Measurements from ENCODE around the gene NAA16. TPM values are rescaled to one million over a fixed set of nuclear protein-coding genes. Genes with fewer than 3 reads are reported as not detected.

The NAA16 gene
- total and polyA plus RNA-seq, 9 of the 15 experiments (the other 6 are each of a cell fraction or from before 2014, with no cell fraction given) = 3.7 to 18.2 (median 12.0) TPM

GRCh38 chr13:41263261-41263971 lies 47.7 kb upstream of the NAA16 start, which contains the start of gene MTRF1 (continued):
- TF ChIP-seq RUNX1 (IDR thresholded peaks at IDR 0.05; ENCODE audit: low read depth) (no peak), FOXP1 (CRISPR knock-in tag; IDR thresholded peaks at IDR 0.05) (no peak), FUS (optimal IDR thresholded peaks at IDR 0.05; ENCODE audit: low read depth, low read length) (no peak), ZNF23 (CRISPR knock-in tag; IDR thresholded peaks at IDR 0.05) (no peak), NCOA1 (IDR thresholded peaks at IDR 0.05; ENCODE audit: low read depth) (peak; percentile 92), TEAD2 (tag; IDR thresholded peaks at IDR 0.05) (no peak), PTBP1 (IDR thresholded peaks at IDR 0.05; ENCODE audit: low read depth, low read length) (no peak), ZNF311 (CRISPR knock-in tag; IDR thresholded peaks at IDR 0.05) (no peak), RBBP5 (IDR thresholded peaks at IDR 0.05; ENCODE audit: borderline replicate concordance, insufficient read depth, low read length, poor library complexity, severe bottlenecking) (peak; percentile 49), ZNF133 (CRISPR knock-in tag; IDR thresholded peaks at IDR 0.05) (no peak), ZNF609 (CRISPR knock-in tag; IDR thresholded peaks at IDR 0.05; ENCODE audit: borderline replicate concordance) (no peak), HMBOX1 (IDR thresholded peaks at IDR 0.05) (0 out of 2 replicates have a peak, but pooled peaks have one; percentile 8), SPI1 (IDR thresholded peaks at IDR 0.05; ENCODE audit: borderline replicate concordance, low read depth, low read length) (0 out of 2 replicates have a peak, but pooled peaks have one; percentile 23), ZBTB8A (IDR thresholded peaks at IDR 0.05; ENCODE audit: partially characterized antibody) (no peak), MED1 (CRISPR knock-in tag; IDR thresholded peaks at IDR 0.05; ENCODE audit: borderline replicate concordance) (no peak)
- TF ChIP-seq, protein P1, sequence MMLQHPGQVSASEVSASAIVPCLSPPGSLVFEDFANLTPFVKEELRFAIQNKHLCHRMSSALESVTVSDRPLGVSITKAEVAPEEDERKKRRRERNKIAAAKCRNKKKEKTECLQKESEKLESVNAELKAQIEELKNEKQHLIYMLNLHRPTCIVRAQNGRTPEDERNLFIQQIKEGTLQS (IDR thresholded peaks at IDR 0.05) = no peak
- TF ChIP-seq, protein P1 (CRISPR knock-in tag; conservative IDR thresholded peaks at IDR 0.05) = no peak
- TF ChIP-seq, protein P2, sequence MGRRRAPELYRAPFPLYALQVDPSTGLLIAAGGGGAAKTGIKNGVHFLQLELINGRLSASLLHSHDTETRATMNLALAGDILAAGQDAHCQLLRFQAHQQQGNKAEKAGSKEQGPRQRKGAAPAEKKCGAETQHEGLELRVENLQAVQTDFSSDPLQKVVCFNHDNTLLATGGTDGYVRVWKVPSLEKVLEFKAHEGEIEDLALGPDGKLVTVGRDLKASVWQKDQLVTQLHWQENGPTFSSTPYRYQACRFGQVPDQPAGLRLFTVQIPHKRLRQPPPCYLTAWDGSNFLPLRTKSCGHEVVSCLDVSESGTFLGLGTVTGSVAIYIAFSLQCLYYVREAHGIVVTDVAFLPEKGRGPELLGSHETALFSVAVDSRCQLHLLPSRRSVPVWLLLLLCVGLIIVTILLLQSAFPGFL (CRISPR knock-in tag; IDR thresholded peaks at IDR 0.05) = no peak
